HepG2 (cell line): ENCODE data around the gene ERP44. TPM values are rescaled to one million over a fixed set of nuclear protein-coding genes. Genes with fewer than 3 reads are reported as not detected.

Source experiments
- ATAC-seq: fragments of 200-7000 bp; cut with Tn5 transposase; 3 replicates; pipeline ENCODE4 v1.9.1; 2020; ENCODE audit warnings: mild to moderate bottlenecking, moderate library complexity
- BruUV-seq: library from RNA; stranded (reverse); fragments of 400-500 nt; replicated peaks from 2 replicates; lab custom pipeline; 2021; lab: Mats Ljungman, UMichigan
- CTCF ChIA-PET: fragments of 300-600 bp; formaldehyde crosslinking; extraction: SDS; loops from one replicate; lab custom pipeline; 2021; ENCODE audit warnings: low total read pairs, inconsistent platforms, low intra/inter-chr PET ratio; lab: Yijun Ruan, JAX
- POLR2A ChIA-PET: fragments of 350-600 bp; sonication (Branson Sonifier 250); formaldehyde crosslinking; loops from one replicate; lab custom pipeline; 2020; ENCODE audit warnings: antibody characterized with exemption, inconsistent platforms; lab: Yijun Ruan, JAX
- DNase-seq: peaks from one replicate; pipeline ENCODE4 v3.0.0-alpha.2; 2015; ENCODE audit warnings: low spot score
- FAIRE-seq: peaks from 3 replicates; lab custom pipeline; 2011; peaks lifted over from hg19 to GRCh38; lab: Jason Lieb, UNC
- H2AFZ ChIP-seq: one replicate; pipeline ENCODE4 v1.6.1; 2011; ENCODE audit warnings: low read length, inconsistent platforms
- H3K27ac ChIP-seq: fragments of 300-600 bp; 3 replicates; pipeline ENCODE4 v1.8.0; 2011; ENCODE audit warnings: mixed run types, mild to moderate bottlenecking, mixed read lengths, low read length, inconsistent platforms; ENCODE audit not compliant: insufficient read depth; ENCODE audit errors: extremely low read length
- H3K27me3 ChIP-seq, 2 experiments: fragments of 200-600 bp in 1 of 2; 2 replicates in 1 of 2; 3 replicates in 1 of 2; pipeline versions ENCODE4 v1.6.0 to v1.8.0; 2011; ENCODE audit warnings: low read length in 2 of 2, mild to moderate bottlenecking in 2 of 2, moderate library complexity in 2 of 2, inconsistent platforms in 1 of 2; ENCODE audit not compliant: insufficient read depth in 2 of 2, control insufficient read depth in 1 of 2
- H3K36me3 ChIP-seq, 2 experiments: fragments of 200-600 bp in 1 of 2; replicated peaks in 1 of 2; 2 replicates in 1 of 2; 3 replicates in 1 of 2; pipeline versions ENCODE4 v1.5.1 to v1.8.0; 2011; ENCODE audit warnings: low read length in 2 of 2, inconsistent platforms in 1 of 2; ENCODE audit not compliant: insufficient read depth in 2 of 2, control insufficient read depth in 1 of 2
- H3K4me1 ChIP-seq: 2 replicates; pipeline ENCODE4 v1.5.1; 2012; ENCODE audit warnings: low read length, inconsistent platforms; ENCODE audit not compliant: insufficient read depth
- H3K4me2 ChIP-seq: 2 replicates; pipeline ENCODE4 v1.6.0; 2011; ENCODE audit warnings: low read depth, low read length, inconsistent platforms
- H3K4me3 ChIP-seq, 3 experiments: fragments of 200-600 bp in 1 of 3; sonication (generic), shearing (Covaris generic) in 1 of 3; replicated peaks in 1 of 3; 2 replicates each; pipeline ENCODE4 v1.5.1; 2011 to 2016; ENCODE audit warnings: low read length in 3 of 3, inconsistent platforms in 2 of 3, low read depth in 2 of 3, mild to moderate bottlenecking in 2 of 3, control low read depth in 1 of 3, mixed read lengths in 1 of 3; ENCODE audit not compliant: insufficient read depth in 1 of 3
- H3K79me2 ChIP-seq: one replicate; pipeline ENCODE4 v1.6.1; 2011; ENCODE audit warnings: low read length, inconsistent platforms; ENCODE audit not compliant: insufficient read depth
- H3K9ac ChIP-seq: 2 replicates; pipeline ENCODE4 v1.6.0; 2011; ENCODE audit warnings: mild to moderate bottlenecking, low read depth, low read length, inconsistent platforms; ENCODE audit not compliant: insufficient read depth
- H3K9me3 ChIP-seq: 2 replicates; pipeline ENCODE4 v1.5.1; 2012; ENCODE audit warnings: mild to moderate bottlenecking, low read length
- H4K20me1 ChIP-seq: 2 replicates; pipeline ENCODE4 v1.6.0; 2011; ENCODE audit warnings: inconsistent platforms, mild to moderate bottlenecking, low read length, moderate library complexity; ENCODE audit not compliant: insufficient read depth
- AHDC1 ChIP-seq: sonication (generic); formaldehyde crosslinking; IDR thresholded peaks from 2 replicates; pipeline ENCODE4 v1.5.1; 2020; ENCODE audit warnings: mild to moderate bottlenecking, missing genetic modification reagents, borderline replicate concordance
- BHLHE40 ChIP-seq: IDR thresholded peaks from 2 replicates; pipeline ENCODE4 v1.6.1; 2011; ENCODE audit warnings: low read length, improper control_type of control experiment
- FOXO4 ChIP-seq: sonication (generic); formaldehyde crosslinking; conservative IDR thresholded peaks from 2 replicates; pipeline ENCODE4 v1.8.1; 2023; ENCODE audit warnings: missing genetic modification reagents
- RARA ChIP-seq: IDR thresholded peaks from 2 replicates; pipeline ENCODE4 v1.6.1; 2016; ENCODE audit warnings: missing genetic modification reagents, missing compliant biosample characterization
- RFX5 ChIP-seq: IDR thresholded peaks from 2 replicates; pipeline ENCODE4 v1.6.1; 2011; ENCODE audit warnings: low read depth, low read length, improper control_type of control experiment
- SETDB1 ChIP-seq: sonication (generic); formaldehyde crosslinking; IDR thresholded peaks from 2 replicates; pipeline ENCODE4 v1.5.1; 2020; ENCODE audit warnings: missing genetic modification reagents, mild to moderate bottlenecking, borderline replicate concordance
- ZBTB33 ChIP-seq: sonication (generic); formaldehyde crosslinking; IDR thresholded peaks from 2 replicates; pipeline ENCODE4 v1.4.0; 2020; ENCODE audit warnings: missing genetic modification reagents
- ZKSCAN1 ChIP-seq: fragments of 150-350 bp; IDR thresholded peaks from 2 replicates; pipeline ENCODE4 v1.6.1; 2014; ENCODE audit warnings: low read length
- ZNF44 ChIP-seq: sonication (generic); formaldehyde crosslinking; IDR thresholded peaks from 2 replicates; pipeline ENCODE4 v1.5.1; 2020; ENCODE audit warnings: mild to moderate bottlenecking, missing genetic modification reagents
- ZNF670 ChIP-seq: sonication (generic); formaldehyde crosslinking; IDR thresholded peaks from 2 replicates; pipeline ENCODE4 v1.8.0; 2022; ENCODE audit warnings: mild to moderate bottlenecking, missing genetic modification reagents, borderline replicate concordance
- WGBS: methylation state at CpG from one replicate; pipeline ENCODE4 v1.1.6; 2017; ENCODE audit warnings: low lambda C conversion rate; 5-methylcytosine and 5-hydroxymethylcytosine counted together
- in situ Hi-C: cut with HindIII; loops from 2 replicates; pipeline ENCODE4 v1.10.0; 2017; ENCODE audit warnings: low pct_unique_long_range_greater_than_20kb; ENCODE audit not compliant: extremely low pct_ligation_motif_present
- intact Hi-C: fragments of 100-400 bp; cut with micrococcal nuclease; formaldehyde crosslinking; loops from one replicate; pipeline ENCODE4 v1.10.0; 2022; ENCODE audit not compliant: unreplicated experiment
- polyA plus RNA-seq, 8 experiments: library from polyadenylated mRNA; depleted of rRNA in 3 of 8; stranded (reverse) in 7 of 8; unstranded in 1 of 8; fragments of >200 nt; fragmentation: Illumina TruSeq in 4 of 8; extraction: Trizol in 4 of 8; gene quantifications; 2 replicates each; pipeline versions ENCODE4 v1.2.1 to v1.2.3, GENCODE V29; 2011 to 2016; ENCODE audit warnings: low read depth in 4 of 8, missing spikeins in 1 of 8, mixed read lengths in 1 of 8; ENCODE audit not compliant: insufficient read depth in 1 of 8
- total RNA-seq, 5 experiments: library from RNA; depleted of rRNA; stranded (reverse); fragments of >200 nt; fragmentation: Illumina TruSeq; extraction: Trizol; gene quantifications; 2 replicates each; pipeline ENCODE4 v1.2.3, GENCODE V29; 2016; ENCODE audit warnings: low read depth in 1 of 5

The ERP44 gene
- total and polyA plus RNA-seq, 2 of the 13 experiments (the other 11 are each of a cell fraction or from before 2014, with no cell fraction given): 8.9 to 13.8 TPM

GRCh38 chr9:100129772-100130171, 31.0 kb upstream of the ERP44 start:
- no peak overlapping the region for H3K4me2 ChIP-seq
- no peaks in the 10 kb centered on the region for H3K27me3 ChIP-seq
- no peak for FAIRE-seq
- H3K36me3 ChIP-seq: peaks cover 1 to 14% of the 10 kb centered on the region in 2 experiments; a peak in 1 of 5 replicates
- in situ Hi-C loops: no loop called here
- ChIA-PET POLR2A (no interaction called here), CTCF (no interaction called here)
- H3K79me2 ChIP-seq: no peaks in the 10 kb centered on the region
- intact Hi-C loops: no loop called here
- H3K9ac ChIP-seq: no peak overlapping the region
- ATAC-seq: no peak
- H2AFZ ChIP-seq: no peak overlapping the region
- TF ChIP-seq ZKSCAN1 (no peak), FOXO4 (CRISPR knock-in tag) (no peak), SETDB1 (CRISPR knock-in tag) (no peak), ZBTB33 (CRISPR knock-in tag) (no peak), RFX5 (no peak)
- no peak overlapping the region for H3K4me3 ChIP-seq
- H3K9me3 ChIP-seq: no peaks in the 10 kb centered on the region
- H4K20me1 ChIP-seq: no peaks in the 10 kb centered on the region; the same call in 1 of the 2 replicates
- H3K4me1 ChIP-seq: peaks cover 9% of the 10 kb centered on the region
- BruUV-seq: no TSS peak
- DNase-seq: no peak
- no peak overlapping the region for H3K27ac ChIP-seq

- Histone ChIP-seq H4K20me1 (no peaks in the 10 kb centered on the region), H3K9me3 (no peaks in the 10 kb centered on the region), H2AFZ (no peak overlapping the region), H3K4me1 (peaks cover 14% of the 10 kb centered on the region), H3K4me2 (no peak overlapping the region), H3K79me2 (no peaks in the 10 kb centered on the region), H3K9ac (no peak overlapping the region), H3K27me3 (no peaks in the 10 kb centered on the region), H3K4me3 (no peak overlapping the region), H3K36me3 (peaks cover 1 to 4% of the 10 kb centered on the region in 2 experiments; a peak in 1 of 5 replicates), H3K27ac (no peak overlapping the region)
- BruUV-seq: no TSS peak
- WGBS: 98% methylated on average over 2 of the region's 2 CpGs
- ChIA-PET CTCF (no interaction called here), POLR2A (no interaction called here)
- FAIRE-seq (no peak), DNase-seq (no peak), ATAC-seq (no peak)
- intact Hi-C loops (no loop called here), in situ Hi-C loops (no loop called here)
- TF ChIP-seq BHLHE40 (no peak), RARA (no peak), AHDC1 (CRISPR knock-in tag) (no peak), ZNF670 (CRISPR knock-in tag) (no peak), ZNF44 (CRISPR knock-in tag) (no peak)
Measured at GRCh38 chr9:100126423-100126822, 27.6 kb upstream of the ERP44 start.
